DOHH2 (cell line): ENCODE results near the gene UBE2K.

ENCODE experiments used
- EZH2phosphoT487 ChIP-seq: fragments of 200-600 bp; sonication (generic); IDR thresholded peaks from 2 replicates; pipeline ENCODE4 v1.6.1; 2017; ENCODE audit warnings: borderline replicate concordance, mild to moderate bottlenecking, antibody characterized with exemption, low read length, moderate library complexity, mixed read lengths
- TF ChIP-seq, protein P1 (sequence below): fragments of 200-600 bp; sonication (generic); IDR thresholded peaks from one replicate; pipeline ENCODE4 v1.5.1; 2014; ENCODE audit warnings: antibody characterized with exemption, mild to moderate bottlenecking, low read depth, low read length; ENCODE audit not compliant: poor library complexity, severe bottlenecking

DNA sequence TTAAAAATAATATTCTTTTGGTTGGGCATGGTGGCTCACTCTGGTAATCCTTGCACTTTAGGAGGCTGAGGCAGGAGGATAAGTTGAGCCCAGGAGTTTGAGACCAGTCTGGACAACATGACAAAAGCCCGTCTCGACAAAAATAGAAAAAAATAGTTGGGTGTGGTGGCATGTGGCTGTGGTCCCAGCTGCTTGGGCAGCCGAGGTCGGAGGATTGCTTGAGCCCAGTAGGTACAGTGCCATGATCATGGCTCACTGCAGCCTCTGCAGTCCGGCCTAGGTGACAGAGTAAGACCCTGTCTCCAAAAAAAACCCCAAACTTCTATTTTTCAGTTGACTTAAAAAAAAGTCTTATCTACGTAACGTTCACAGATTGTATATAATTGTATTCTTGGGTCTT is 23.9 kb downstream of the UBE2K start:
- TF ChIP-seq, protein P1, sequence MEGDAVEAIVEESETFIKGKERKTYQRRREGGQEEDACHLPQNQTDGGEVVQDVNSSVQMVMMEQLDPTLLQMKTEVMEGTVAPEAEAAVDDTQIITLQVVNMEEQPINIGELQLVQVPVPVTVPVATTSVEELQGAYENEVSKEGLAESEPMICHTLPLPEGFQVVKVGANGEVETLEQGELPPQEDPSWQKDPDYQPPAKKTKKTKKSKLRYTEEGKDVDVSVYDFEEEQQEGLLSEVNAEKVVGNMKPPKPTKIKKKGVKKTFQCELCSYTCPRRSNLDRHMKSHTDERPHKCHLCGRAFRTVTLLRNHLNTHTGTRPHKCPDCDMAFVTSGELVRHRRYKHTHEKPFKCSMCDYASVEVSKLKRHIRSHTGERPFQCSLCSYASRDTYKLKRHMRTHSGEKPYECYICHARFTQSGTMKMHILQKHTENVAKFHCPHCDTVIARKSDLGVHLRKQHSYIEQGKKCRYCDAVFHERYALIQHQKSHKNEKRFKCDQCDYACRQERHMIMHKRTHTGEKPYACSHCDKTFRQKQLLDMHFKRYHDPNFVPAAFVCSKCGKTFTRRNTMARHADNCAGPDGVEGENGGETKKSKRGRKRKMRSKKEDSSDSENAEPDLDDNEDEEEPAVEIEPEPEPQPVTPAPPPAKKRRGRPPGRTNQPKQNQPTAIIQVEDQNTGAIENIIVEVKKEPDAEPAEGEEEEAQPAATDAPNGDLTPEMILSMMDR, result no peak
- no peak for TF ChIP-seq EZH2phosphoT487
